GM18951 (cell line): ENCODE measurements around the gene WRNIP1.

Experiments
- POLR2A ChIP-seq: IDR thresholded peaks from 4 replicates; pipeline ENCODE4 v1.6.1; 2011; ENCODE audit warnings: mild to moderate bottlenecking; ENCODE audit not compliant: insufficient read length, insufficient read depth; ENCODE audit errors: extremely low read depth
- in situ Hi-C: fragments of 300-500 bp; cut with MboI; formaldehyde crosslinking; loops from one replicate; pipeline ENCODE4 v1.12.0; 2022; ENCODE audit warnings: low sequenced_read_pairs, mixed read lengths, inconsistent platforms; ENCODE audit not compliant: unreplicated experiment

WRNIP1 gene

DNA sequence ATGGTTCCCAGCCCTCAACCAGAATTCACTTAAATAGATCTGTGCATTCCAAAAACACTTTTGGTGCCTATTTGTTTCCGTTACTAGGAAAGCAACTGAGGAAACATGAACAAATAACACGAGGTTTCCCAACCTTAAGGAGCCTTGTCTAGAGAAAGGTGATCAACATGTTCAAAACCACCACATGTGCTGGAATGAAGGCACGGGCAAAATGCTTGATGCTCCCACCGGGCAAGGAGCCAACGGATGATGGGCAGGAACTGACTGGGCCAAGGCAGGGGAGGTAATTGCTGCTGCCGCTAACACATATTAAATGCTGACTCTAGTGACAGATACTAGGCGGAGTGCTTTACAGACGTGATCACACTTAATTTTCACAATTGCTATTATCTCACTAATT, 17.0 kb upstream of the WRNIP1 start:
- in situ Hi-C loops: no loop called here
- no peak for TF ChIP-seq POLR2A

DNA sequence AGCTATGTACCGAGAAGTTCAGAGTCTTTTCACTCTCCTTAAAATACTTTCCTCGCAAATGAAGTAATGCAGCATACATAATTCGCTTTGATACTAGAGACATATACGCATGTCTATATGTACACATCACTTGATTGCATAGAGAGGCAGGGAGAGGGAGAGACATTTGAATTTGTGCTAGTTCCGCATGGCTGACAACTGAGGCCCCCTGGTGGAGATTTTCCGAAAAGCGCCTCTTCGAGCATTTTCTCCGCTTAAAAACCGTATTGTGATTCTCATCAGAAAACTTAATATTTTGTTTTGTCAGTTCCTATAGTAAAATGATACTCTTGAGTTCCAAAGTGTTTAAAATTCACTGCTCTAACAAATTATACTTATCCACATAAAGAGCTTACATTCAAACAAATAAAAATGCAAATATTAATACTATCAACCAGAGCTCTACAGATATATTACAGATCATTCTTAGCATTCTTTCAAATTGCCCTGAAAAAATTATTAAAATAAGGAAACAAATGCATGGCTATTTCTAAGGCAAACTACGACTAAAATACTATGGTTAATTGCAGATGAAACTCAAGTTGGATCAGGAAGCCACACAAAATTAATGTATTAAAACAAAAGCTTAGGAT, 15.1 kb upstream of the WRNIP1 start:
- no peak for TF ChIP-seq POLR2A
- in situ Hi-C loops: no loop called here

GRCh38 chr6:2750832-2751231, 14.4 kb upstream of the WRNIP1 start, which contains the start of gene MYLK4:
MYLK4 (minus strand) TSS chr6:2750922; CDS start chr6:2749294, 1,628 bp downstream.
- in situ Hi-C loops: no loop called here
- no peak for TF ChIP-seq POLR2A

GRCh38 chr6:2751871-2752270, 13.3 kb upstream of the WRNIP1 start:
- TF ChIP-seq POLR2A: no peak
- in situ Hi-C loops: no loop called here

DNA sequence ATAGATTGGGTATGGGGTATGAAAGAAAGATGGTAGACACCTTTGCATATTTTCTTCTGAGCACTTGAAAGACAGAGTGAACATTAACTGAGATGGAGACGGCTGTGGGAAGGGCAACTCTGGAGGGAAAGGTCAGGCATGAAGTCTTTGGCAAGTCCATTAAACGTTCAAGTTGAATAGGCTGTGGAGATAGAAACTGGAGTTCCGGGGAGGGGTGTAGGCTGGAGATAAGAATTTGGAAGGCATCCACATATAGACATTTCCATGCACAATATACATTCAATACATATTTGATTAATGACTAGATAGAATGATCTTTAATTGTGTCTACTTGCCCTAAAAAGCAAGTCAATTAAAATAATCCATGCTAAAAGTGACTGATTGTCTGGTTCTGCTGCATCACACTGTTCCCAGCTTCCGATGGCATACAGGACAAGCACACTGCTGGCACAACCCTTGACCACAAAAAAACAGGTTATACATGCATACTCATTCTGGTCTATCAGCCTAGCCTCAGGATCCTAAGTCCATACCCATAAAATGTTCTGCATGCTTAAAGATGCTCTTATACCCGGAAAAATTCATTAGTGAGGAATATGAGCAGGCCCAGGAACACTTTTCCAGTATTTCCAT, 12.6 kb upstream of the WRNIP1 start:
- in situ Hi-C loops: no loop called here
- TF ChIP-seq POLR2A: no peak

DNA sequence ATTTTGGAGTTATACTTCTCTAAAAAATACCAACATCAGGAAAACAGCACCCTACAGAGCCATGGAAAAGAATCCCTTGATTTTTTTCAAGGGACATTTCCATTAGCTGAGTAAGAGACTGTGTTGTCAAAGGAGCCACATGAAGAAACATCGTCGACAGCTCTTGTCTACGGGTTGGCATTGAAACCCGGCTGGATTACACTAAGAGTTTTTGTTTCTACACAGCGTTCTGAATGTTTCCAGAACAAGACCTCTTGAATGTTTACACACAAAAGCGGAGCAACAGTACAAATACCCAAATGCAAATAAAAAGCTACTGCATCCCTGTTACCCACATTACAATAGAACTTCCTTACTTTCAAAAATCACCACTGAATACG, 12.1 kb upstream of the WRNIP1 start:
- in situ Hi-C loops: no loop called here
- no peak for TF ChIP-seq POLR2A

DNA sequence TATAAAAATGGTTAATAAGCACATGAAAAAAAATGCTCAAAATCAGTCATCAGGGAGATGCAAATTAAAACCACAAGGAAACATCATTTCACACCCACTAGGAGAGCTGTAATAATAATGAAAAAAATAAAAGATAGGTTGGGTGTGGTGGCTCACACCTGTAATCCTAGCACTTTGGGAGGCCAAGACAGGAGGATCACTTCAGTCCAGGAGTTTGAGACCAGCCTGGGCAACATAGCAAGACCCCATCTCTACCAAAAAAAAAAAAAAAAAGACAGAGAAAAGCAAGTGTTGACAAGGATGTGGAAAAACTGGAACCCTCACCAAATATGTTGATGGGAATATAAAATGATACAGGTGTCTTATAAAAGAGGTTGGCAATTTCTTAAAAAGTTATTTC, 11.4 kb upstream of the WRNIP1 start:
- TF ChIP-seq POLR2A: no peak
- in situ Hi-C loops: no loop called here

GRCh38 chr6:2754393-2754792, 10.8 kb upstream of the WRNIP1 start:
- in situ Hi-C loops: no loop called here
- TF ChIP-seq POLR2A: no peak

DNA sequence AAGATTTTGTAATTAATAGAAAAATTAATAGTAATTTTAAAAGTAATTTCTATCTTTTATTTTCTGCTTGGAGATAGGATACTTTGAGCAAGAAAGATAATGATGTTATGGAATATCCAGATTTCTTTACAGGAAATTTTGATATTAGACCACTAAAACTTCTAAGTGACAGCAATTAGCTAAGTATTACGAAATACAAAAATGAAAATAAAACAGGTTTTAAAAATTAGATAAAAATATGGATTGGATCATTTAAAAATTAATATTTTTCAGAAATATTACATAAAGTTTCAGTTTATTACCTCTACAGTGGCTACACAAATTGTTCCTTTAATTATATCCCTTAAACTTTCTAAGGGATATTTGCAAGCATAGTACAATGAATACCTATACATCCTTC, 10.3 kb upstream of the WRNIP1 start:
- in situ Hi-C loops: no loop called here
- no peak for TF ChIP-seq POLR2A

- in situ Hi-C loops: no loop called here
- TF ChIP-seq POLR2A: no peak
These were observed 9.7 kb upstream of the WRNIP1 start for GRCh38 chr6:2755456-2755855.

DNA sequence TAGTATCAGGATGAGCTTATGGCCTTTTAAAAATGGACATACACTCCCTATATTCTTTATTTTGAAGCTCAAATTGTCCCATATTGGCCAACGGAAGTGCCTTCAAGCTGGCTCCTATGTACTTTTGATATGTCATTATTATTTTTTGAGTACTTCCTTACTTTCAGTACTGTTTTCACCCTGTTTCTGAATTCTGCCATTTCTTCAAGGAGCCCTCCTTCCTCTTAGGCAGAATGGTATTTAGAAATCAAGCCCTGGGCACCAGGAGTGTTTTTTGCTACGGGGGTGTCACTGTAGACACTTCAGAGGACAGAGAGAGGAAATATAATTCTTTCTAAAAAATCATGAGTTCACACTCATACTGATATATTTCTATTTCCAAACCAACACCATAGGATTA, 9.0 kb upstream of the WRNIP1 start:
- in situ Hi-C loops: no loop called here
- TF ChIP-seq POLR2A: no peak

DNA sequence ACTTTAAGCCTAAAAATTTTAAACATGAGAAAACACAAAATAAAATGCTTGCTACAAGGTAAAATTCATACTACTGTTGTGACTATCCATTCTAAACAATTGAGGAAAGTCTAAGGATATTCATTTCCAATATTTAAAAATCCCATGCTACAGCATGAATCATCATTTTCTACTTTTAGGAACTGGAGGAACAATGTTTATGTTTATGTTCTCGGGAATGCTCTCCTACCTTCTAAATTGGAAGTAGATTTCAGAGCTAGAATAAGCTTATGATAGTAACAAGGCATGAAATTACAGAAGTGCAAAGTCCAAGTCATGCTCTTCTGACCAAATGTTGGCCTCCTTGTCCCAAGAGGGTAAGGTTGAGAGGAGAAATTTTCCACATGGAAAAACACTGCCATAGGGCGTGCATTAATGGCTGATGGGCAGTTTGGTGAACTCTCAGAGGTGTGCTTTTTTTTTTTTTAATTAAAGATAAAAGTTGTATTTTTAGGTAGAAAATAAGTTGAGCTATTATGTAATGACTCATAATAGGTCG, 8.4 kb upstream of the WRNIP1 start:
- no peak for TF ChIP-seq POLR2A
- in situ Hi-C loops: no loop called here

DNA sequence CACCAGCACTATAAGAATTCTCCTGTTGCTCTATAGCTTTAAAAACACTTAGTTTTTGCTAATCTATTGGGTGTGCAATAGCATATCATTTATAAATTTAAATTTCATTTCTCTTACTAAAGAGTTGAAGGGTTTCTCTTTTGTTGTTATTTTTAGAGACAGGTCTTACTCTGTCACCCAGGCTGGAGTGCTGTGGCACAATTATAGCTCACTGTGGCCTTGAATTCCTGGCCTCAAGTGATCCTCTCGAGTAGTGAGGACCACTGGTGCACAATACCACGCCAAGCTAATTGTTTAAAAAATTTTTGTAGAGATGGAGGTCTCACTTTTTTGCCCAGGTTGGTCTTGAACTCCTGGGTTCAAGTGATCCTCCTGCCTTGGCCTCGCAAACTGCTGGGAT, 6.2 kb upstream of the WRNIP1 start:
- in situ Hi-C loops: no loop called here

More for the DNA sequence above, 6.2 kb upstream of the WRNIP1 start:
- no peak for TF ChIP-seq POLR2A
